Sciatic nerve (tissue), 2 donors: ENCODE data around the gene SDK1. TPM values are rescaled to one million over a fixed set of nuclear protein-coding genes. Genes with fewer than 3 reads are reported as not detected.
"Not testable (repeated sequence)": the region's sequence is repeated elsewhere in the genome, so short reads cannot be mapped to it uniquely, and the experiment has no call there.

ENCODE experiments used
- ATAC-seq: fragments of 200-7000 bp; cut with Tn5 transposase; one replicate; pipeline ENCODE4 v1.9.1; 2020; ENCODE audit warnings: mild to moderate bottlenecking, moderate library complexity
- DNase-seq: peaks from one replicate; pipeline ENCODE4 v3.0.0-alpha.2; 2020; ENCODE audit warnings: low spot score
- intact Hi-C: fragments of 100-400 bp; cut with DNase I; formaldehyde crosslinking; loops from one replicate; pipeline ENCODE4 v1.14.2; 2022
- total RNA-seq: library from RNA; stranded (reverse); fragmentation: NEBNext Ultra II Directional; extraction: Animal tissue kit (Norgen Biotek cat#: 25700); gene quantifications from one replicate; pipeline ENCODE4 v1.2.1, GENCODE V29; 2021
- donor health status: DM: no; HTN: no; CAD: no.
- donor health status: DM: no; HTN: no; CAD: no.

Gene SDK1
- total RNA-seq, 1 donor from 2014 or later: 11.2 TPM

DNA sequence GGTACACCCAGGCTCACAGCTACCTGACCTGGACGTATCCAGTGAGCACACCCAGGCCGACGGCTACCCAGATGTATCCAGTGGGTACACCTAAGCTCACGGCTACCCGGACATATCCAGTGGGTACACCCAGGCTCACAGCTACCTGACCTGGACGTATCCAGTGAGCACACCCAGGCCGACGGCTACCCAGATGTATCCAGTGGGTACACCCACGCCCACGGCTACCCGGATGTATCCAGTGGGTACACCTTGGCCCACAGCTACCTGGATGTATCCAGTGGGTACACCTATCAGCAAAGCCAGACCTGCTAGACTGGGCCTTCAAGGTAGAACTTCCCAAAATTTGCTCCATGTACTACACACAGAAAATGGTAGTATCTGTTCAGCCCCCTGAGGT lies 662.7 kb downstream of the SDK1 start:
- intact Hi-C loops, ATAC-seq, DNase-seq: not testable (repeated sequence)

DNA sequence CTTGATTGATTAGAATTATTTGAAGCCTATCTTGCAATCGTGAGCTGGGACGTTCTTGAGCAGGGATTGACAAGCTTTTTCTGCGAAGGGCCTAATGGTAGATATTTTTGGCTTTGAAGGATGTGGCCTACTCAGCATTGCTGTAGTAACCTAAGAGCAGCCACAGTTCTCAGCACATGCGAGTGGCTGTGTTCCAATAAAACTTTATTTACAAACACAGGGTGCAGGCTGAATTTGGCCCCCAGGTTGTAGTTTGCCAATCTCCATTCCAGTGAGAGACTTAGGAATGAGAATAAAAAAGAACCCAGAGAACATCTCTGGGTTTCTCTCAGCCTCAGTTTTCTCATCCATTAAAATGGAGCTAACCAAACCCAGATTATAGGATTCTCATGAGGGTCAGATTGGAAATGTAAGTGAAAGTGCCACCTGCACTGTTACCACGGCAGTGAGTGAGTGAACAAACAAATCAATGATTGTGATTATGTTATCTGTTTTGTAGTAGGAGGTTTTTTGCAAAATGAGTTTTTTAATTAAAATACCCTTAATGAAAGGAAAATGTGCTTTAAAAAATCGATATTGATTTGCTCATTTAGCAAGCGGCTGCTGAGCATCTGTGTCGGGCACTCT lies 664.0 kb downstream of the SDK1 start:
- ATAC-seq (no peak), DNase-seq (no peak)
- intact Hi-C loops: no loop called here

DNA sequence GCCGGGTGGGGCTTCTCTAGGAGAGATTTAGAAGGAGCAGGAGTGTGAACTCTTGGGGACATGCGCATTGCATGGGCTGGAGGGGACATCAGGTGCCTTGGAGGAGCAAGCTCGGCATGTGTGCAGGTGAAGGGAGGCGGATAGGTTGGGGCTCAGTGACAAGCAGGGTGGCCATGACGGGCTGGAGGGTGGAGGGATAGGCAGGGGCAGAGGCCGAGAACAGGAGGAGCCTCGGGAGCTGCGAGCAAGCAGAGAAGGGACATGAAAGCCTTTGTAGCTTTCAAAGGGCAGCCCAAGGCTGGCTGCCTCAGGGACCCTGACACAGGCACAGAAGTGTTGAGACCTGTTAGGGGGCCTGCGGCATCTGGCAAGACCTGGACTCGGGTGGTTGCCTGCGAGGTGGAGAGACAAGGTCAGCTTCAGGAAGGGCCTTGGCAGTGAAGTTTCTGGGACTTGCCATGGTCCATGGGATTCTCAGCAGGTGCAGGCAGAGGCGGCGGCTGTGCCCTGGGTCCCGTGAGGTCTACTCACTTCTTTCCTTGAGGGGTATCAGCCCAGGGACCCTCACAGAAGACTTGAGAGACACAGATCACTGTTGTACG lies 664.8 kb downstream of the SDK1 start:
- no peak for ATAC-seq
- intact Hi-C loops: no loop called here

DNA sequence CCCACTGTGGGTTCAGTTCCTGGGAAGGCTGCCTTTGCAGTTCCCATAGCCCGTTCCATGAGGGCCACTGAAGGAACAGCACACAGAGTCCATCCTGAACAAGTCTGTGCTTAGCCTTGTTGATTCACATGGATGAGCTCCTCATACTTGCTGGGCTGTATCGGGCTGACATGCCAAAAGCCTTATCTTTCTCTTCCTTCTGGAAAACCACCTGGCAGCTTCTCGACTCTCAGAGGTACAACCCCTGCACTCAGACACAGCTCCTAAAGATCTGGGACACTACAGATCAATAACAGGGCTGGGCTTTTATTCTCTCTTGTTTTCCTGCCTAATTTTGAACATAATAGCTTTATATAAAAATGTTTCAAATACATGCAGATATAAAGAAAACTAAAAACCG lies 667.2 kb downstream of the SDK1 start:
- no peak for DNase-seq
- ATAC-seq: no peak

More for the DNA sequence above, 664.8 kb downstream of the SDK1 start:
- DNase-seq: no peak

DNA sequence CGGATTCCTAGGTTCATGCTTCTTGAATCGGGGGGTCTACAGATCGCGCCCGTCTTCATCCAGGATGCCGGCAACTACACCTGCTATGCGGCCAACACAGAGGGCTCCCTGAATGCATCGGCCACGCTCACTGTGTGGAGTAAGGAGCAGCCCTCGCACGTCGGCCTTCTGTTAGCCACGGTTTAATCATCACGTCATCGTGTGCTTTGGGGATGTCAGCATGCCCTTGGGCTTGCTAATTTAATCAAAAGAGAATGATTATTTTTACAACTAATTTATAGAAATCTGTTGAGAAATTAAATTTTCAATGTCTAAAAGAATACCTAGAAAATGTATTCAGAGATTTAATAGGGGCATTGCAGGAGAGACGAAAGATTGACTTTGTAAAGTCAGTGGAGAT lies 668.2 kb downstream of the SDK1 start:
- no peak for DNase-seq
- ATAC-seq: no peak
- intact Hi-C loops: no loop called here

More for the DNA sequence above, 667.2 kb downstream of the SDK1 start:
- intact Hi-C loops: no loop called here

DNA sequence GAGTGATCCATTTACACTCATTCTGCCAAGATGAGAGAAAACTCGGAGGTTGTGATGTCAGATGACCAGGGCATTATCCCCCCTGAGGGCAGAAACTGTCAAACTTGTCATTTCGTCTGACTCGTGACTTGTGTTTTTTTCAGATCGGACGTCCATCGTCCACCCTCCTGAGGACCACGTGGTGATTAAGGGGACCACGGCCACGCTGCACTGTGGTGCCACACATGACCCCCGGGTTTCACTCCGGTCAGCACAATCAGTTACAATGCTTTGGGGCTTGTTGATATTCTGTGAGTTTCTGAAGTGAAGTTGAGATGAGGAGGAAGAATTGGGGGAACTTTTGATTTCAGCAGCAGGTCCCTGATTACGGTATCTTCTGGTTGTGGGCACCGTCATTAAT lies 670.3 kb downstream of the SDK1 start:
- intact Hi-C loops: no loop called here
- ATAC-seq (no peak), DNase-seq (no peak)

DNA sequence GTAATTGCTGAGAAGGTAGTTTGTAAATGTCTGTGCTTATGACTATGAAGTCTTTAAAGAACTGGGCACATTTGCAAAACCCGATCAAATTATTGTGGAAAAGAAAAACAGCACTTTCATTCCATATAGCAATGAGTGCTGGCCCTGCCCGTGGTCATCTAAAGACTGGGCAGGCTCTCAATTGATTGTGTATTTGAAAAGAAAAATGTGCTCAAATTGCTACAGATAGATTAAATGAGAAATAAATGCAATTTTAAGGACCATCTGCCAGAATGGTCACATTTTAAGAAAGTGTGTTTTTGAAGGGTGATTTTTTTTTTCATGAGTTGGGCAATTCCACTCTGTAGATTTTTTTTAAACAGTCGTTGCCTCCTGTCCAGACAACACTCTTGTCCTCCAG lies 672.2 kb downstream of the SDK1 start:
- intact Hi-C loops: no loop called here
- no peak for ATAC-seq
- DNase-seq: no peak

DNA sequence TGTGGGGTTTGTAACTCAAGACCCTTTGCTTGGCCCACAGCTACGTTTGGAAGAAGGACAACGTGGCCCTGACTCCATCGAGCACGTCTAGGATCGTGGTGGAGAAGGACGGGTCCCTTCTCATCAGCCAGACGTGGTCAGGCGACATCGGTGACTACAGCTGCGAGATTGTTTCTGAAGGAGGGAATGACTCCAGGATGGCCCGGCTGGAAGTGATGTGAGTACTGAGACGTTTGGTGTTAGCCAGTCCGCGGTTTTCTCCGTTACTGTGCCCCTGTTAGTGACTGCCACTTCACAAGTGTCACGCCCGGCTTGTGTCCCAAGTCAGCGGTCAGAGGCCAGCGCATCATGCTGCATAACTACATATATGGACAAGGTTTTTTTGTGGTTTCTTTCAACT lies 673.3 kb downstream of the SDK1 start:
- ATAC-seq: no peak
- DNase-seq: no peak
- intact Hi-C loops: no loop called here

DNA sequence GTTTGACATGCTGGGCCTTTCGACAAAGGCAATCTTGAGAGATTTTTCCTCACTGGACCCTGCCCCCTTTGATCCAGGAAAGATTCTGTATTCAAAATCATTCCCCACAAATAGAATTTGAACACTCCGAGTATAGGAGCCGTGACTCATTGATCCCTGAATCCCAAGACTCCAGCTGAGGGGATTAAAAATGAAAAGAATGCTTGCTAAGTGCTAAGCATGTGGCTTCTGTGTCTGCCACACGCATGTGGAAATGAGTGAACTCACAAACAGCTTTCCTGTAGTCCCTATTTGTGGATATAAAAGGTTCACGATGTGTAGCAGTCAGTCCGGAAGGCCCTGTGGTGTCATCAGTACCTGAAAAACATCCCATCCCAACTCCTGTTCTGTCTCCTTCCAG lies 674.3 kb downstream of the SDK1 start:
- intact Hi-C loops: no loop called here
- no peak for DNase-seq
- no peak for ATAC-seq

DNA sequence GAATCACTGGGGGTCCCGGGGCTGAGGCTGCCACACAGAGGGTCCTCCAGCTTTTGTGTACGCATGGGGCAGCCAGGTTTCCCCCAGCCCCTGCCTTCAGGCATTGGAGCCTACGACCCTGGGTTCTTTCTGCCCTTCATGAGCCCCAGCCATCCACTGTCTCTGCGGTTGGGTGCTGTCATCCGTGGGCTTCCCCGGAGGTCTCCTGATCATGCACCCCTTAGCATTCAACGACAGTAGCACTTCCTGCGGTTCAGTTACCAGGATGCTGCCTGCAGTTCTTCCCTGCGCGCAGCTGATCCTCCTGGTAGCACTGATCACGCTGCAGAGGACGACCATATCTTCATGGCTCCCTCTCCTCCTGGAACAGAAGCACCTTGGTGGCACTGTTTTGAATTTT lies 676.3 kb downstream of the SDK1 start:
- intact Hi-C loops: no loop called here
- DNase-seq: no peak
- ATAC-seq: no peak

DNA sequence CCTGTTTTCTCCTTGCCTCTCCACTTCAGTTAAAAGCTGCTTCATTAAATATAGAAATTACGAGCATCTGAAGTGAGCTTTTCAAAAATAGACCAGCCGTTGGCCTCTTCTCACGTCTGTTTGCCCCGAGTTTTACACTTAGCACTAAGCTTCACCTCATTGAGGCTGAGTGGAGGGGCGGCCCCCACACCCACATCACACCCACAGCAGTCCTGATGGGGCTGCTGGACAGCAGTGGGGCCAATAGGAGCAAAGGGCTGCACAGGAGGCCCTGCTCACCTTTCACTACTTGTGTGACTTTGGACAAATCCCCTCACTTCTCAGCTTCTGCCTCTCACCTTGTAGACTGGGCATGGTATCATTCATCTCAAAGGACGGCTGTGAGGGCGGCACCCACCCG lies 677.8 kb downstream of the SDK1 start:
- no peak for DNase-seq
- intact Hi-C loops: no loop called here
- no peak for ATAC-seq

DNA sequence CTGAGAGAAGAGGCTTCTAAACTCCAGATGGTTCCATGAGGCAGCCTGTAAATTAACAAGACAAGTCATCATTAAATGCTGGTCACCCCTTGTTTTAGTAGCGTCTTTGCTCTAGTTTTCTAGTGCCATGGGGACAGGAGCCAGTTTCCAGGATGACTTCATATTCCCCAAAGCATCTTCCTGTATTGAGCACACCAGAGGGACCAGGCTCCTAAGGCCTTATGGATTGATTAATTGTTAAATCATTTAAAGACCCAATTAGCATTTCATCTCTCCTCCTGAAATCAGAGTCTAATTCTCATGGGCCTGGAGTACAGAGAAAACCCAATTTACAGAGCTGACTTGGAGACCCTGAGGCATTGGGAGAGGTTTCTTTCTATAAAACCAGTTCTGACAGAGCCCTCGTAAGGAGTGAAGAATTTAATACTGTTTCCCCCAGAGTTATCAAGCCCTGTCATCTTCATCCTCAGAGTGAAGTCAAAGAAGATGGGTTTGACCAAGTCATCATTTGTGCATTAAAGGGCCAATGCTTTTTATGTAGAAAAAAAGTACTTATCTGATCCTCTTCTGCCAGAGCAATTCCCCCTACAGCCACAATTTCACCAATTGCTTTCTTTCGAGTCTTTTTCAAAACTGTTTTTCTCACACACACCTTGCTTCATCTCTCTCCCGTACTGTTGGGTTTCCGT lies 678.7 kb downstream of the SDK1 start:
- intact Hi-C loops: no loop called here
- DNase-seq (no peak), ATAC-seq (no peak)

DNA sequence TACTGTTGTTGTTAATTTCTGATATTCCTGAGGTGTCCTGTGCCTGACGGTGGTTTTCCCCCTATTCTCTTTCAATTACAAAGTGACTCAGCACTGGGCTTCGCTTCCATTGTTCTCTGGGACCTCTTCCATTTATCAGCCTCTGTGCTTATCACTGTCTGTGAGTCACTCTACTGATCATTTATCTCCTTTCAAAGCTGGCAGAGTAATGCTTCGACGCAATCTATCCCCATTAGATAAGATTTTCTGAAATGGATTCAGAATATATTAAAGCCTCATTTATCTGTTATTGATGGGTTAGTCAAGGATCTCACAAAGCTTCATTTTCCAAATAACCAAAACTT lies 679.2 kb downstream of the SDK1 start:
- intact Hi-C loops: no loop called here
- ATAC-seq: no peak
- DNase-seq: no peak

DNA sequence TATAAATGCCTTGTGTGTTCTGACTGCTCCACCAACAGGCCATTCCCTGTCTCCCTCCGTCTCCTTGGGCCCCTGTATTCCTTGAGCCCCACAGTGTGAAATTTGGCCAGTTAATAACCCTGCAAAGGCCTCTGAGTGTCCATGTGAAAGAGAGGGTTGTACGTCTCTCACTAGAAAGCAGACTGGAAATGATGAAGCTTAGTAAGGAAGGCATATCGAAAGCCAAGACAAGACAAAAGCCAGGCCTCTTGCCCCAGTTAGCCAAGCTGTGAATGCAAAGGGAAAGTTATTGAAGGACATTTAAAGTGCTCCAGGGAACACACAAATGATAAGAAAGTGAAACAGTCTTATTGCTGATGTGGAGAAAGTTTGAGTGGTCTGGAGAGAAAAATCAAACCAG lies 680.2 kb downstream of the SDK1 start:
- DNase-seq (no peak), ATAC-seq (no peak)
- intact Hi-C loops: no loop called here

DNA sequence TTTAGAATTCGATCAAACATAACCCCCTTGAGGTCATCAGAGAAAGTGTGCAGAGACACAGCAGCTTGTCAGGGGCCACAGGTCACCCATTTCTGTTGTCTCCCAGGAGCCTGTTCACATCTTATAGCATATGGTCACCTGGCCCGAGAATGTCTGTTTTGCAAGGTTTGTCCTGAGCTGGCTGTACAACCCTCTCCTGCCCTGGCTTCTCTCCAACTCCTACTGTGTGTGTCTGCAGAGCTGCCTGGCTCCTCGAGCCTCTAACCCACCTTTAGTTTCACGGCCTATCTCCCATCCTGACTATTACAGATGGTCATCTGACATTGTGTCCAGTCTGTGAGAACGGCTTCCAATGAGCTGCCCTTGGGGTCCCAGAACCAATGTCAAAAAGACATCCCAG lies 683.4 kb downstream of the SDK1 start:
- no peak for DNase-seq
- ATAC-seq: no peak
- intact Hi-C loops: no loop called here

DNA sequence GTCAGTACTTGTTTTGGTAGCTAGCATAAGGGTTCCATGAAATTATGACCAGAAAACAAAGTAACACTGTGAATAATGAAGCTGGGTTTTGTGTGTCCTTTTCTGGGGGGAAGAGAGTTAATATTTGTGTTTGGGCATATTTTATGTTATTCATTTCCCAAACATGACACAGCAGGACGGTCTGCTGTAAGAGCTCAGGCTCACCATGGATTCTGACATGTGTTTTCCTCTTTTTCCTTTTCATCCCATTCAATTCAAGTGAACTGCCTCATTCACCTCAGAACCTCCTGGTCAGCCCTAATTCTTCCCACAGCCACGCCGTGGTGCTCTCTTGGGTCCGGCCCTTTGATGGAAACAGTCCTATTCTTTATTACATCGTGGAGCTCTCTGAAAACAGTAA lies 685.9 kb downstream of the SDK1 start:
- no peak for ATAC-seq
- intact Hi-C loops: no loop called here
- DNase-seq: no peak

DNA sequence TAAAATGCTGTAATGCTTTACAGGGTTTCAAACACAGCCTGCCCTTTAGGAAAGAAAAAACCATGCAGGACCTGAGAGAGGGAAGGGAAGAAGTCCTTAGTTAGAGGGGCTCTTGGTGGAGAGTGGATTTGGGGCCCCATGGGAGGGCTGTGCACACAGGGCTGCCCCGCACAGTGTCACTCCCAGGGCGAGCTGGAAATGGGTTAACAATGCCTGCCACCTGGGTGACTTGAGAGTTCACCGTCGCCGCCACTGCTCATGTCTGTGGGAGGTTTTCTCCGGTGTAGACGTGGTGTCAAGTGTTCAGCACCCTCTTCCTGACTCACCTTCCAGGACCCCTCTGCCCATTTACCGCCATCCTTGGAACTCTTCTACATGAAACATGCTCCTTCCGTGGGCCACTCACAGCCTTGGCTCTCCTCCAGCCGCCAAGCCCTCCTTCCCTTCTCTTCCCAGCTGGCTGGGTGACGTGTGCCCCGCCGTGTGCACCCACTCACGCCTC lies 686.4 kb downstream of the SDK1 start:
- no peak for DNase-seq
- intact Hi-C loops: no loop called here
- no peak for ATAC-seq

DNA sequence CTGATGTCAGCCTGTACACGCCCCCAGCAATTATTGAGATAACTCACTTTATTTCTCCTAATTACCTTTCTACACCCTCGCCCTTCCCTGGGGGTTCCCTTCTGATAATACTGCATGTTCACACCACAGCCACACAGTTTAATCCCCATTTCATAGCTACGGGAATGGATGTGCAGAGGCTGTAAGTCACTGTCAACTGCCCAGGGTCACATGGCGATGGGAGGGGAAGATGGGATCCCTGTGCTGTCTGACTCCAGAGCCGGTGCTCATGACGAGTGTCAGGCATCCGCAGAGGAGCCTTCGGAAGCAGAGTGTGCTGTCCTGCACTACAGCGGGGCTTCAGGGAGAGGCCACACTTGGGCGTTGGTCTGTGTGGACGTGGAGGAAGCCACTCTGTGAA lies 688.7 kb downstream of the SDK1 start:
- ATAC-seq (no peak), DNase-seq (no peak)
- intact Hi-C loops: no loop called here

DNA sequence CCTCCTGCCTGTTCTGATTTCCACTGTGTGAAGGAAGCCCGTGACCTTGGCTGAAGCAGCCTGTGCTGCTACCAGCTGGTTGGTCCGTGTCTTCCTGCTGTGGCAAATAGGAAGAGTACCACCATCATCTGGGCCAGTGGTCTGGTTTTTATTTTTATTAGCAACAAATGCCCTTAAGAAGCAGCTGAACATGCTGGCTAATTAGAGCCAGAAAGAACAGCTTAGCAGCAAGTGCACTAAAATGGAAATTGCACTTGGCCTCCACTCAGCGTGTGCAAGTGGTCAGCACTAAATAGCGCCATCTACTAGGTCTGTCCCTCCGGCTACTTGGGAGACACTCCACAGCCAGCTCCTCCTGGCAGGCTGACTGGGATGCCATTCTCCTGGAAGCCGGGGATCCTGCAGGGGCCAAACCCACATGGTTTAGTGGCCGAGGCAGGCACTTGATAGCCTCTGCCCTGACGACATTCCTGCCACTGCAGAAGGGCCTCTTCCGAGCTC lies 690.7 kb downstream of the SDK1 start:
- no peak for DNase-seq
- no peak for ATAC-seq
- intact Hi-C loops: no loop called here

DNA sequence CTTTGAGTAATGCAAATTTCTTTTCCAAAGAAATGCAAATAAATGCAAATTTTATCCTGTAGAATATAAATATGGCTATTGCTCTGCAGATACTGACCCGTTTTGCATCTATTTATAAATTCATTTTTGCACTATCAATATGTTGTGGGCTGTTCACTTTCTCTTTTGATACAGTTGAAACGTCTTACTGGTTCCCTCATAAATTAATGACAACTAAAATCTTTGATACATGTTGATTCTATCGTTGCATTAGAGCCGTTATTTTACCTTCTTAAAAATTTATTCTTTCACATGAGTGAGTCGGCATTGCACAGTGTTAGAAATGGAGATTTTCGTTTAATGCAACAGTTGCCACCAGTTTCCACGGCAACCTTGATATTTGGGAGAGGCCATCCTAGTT lies 691.8 kb downstream of the SDK1 start:
- ATAC-seq: no peak
- no peak for DNase-seq
- intact Hi-C loops: no loop called here
